ELF-1 (cell line): ENCODE measurements around the gene GPR55.

Experiments
- DNase-seq: peaks from one replicate; pipeline ENCODE4 v3.0.0-alpha.2; 2016; ENCODE audit warnings: low read depth, low spot score

Gene GPR55

DNA sequence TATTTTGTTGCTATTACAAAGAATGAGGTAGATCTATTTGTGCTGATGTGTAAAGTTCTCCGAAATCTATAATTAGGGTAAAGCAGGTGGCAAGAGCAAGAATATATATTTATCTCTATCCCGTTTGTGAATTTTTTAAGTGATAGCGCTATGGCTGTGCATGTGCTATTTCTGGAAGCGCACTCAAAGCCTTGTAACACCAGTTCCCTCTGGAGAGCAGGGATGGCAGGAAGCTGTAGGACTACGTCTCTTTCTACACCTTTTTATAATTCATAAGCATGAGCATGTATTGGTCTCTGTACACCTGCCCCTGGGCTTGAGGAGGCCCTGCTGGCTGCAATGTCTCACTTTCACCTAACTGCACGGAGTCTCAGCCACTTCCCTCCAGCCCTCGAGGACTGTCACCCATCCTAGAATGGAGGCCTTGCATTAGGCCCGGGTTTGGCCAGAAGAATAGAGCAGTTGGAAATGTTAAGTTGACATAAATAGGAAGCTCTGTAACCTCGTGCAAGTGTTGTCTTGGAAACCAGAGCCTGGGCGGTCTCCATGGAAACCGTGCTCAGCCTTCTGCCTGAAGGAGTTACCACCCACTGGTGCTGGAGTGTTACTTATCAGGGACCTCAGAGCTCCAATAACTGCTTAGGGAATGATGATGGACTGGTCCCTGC lies 39.4 kb downstream of the GPR55 start:
- DNase-seq: peak; percentile 67

DNA sequence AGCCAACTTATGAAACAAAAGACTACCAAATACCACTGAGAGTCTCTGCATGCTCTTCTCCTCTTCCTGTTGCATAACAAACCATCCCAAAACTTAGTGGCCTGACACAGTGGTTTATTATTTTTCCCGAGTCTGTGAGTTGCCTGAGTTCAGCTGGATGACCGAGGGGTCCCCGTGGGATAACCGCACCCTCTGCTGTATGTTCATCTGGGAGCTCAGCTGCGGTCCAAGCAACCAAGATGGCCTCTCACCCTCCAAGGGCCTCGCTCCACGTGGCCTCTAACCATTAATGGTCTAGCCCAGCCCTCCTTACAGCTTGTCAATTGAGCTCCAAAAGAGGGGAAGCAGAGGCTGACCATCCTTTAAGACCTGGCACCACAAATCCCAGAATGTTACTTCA lies 43.2 kb downstream of the GPR55 start:
- DNase-seq: no peak

DNA sequence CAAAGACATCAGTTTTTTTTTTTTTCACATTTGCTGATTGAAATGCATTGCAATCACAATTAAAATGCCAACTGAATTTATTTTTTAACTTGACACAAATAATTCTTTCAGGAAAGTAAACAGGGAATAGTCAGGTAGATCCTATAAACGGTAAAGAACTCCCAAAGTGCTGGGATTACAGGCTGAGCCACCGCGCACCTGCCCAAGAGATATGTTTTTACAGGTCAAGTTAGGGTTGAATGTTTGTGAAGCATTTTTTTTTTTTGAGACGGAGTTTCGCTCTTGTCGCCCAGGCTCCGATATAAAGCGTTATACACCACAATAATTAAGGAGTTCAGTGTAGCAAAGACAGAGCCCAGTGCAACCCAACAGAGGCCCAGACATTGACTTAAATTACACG lies 45.2 kb downstream of the GPR55 start:
- no peak for DNase-seq

DNA sequence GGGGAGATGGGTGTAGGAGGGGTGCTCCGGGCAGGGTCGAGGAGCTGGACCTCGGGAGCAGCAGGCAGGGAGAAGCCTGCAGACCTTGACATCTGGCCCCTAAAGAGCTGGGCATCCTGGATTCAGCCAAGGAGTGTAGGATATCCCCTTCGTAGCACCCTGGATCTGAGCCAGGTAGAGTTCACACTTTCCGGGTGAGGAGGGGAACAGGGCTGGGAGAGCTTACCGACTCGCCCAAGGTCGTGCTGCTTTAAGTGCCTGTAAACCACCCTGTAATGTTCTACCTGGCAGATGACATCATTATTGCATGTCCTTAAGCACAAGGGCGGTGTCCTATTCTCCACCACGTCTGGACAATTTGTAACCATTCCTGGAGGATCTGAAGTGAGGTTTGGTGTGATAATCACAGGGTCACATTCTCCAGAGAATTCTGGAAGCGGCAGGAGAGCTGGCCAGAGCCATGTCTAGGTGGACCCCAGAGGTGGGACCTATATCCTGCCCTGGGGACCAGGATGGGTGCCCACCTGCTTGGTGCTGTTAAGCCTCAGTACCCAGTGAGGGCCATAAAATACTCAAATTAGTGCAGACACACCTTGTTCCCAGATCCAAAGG lies 45.7 kb downstream of the GPR55 start:
- DNase-seq: no peak

DNA sequence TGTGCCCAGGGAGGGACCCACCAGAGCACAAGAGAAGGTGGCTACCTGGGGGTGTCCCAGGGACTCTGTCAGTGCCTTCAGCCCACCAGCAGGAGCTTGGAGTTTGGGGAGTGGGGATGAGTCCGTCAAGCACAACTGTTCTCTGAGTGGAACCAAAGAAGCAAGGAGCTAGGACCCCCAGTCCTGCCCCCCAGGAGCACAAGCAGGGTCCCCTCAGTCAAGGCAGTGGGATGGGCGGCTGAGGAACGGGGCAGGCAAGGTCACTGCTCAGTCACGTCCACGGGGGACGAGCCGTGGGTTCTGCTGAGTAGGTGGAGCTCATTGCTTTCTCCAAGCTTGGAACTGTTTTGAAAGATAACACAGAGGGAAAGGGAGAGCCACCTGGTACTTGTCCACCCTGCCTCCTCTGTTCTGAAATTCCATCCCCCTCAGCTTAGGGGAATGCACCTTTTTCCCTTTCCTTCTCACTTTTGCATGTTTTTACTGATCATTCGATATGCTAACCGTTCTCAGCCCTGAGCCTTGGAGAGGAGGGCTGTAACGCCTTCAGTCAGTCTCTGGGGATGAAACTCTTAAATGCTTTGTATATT lies 46.3 kb downstream of the GPR55 start:
- no peak for DNase-seq

DNA sequence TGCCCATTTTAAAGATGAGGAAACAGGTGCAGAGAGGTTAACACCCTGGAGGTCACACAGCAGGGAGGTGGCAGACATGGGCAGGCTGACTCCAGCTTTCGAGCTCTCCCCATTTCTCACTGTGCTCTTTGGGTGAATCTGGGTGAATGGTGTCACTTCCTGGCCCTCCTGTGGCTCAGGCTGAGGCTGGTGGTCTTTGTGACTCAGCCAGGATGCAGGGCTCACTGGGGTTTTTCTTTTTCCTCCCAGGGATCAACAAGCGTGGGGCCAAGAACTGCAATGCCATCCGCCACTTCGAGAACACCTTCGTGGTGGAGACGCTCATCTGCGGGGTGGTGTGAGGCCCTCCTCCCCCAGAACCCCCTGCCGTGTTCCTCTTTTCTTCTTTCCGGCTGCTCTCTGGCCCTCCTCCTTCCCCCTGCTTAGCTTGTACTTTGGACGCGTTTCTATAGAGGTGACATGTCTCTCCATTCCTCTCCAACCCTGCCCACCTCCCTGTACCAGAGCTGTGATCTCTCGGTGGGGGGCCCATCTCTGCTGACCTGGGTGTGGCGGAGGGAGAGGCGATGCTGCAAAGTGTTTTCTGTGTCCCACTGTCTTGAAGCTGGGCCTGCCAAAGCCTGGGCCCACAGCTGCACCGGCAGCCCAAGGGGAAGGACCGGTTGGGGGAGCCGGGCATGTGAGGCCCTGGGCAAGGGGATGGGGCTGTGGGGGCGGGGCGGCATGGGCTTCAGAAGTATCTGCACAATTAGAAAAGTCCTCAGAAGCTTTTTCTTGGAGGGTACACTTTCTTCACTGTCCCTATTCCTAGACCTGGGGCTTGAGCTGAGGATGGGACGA lies 47.1 kb downstream of the GPR55 start:
- no peak for DNase-seq

DNA sequence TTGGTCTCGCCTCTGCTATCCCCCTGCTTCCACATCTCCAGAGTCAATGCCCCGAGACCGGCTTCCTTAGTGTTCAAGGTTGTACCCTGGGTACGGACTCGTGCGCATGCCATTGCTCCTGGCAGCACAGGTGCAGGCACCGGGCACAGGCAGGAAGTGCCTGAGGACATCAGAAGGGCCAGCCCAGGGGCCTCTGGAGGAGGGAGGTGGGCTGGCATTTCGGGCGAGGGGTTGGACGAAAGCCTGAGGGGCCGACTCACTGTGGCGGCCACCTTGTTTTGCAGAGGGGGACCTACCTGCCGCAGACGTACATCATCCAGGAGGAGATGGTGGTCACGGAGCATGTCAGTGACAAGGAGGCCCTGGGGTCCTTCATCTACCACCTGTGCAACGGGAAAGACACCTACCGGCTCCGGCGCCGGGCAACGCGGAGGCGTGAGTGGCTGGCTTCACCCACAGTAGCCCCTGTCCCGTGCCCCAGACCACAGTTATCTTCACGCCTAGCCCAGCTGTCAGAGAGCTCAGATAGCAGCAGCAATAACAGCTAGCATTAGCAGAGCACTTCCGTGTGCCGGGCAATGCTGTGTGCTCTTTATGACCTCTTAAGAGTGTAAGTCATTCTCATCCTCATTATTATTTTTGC lies 47.8 kb downstream of the GPR55 start:
- DNase-seq: no peak

DNA sequence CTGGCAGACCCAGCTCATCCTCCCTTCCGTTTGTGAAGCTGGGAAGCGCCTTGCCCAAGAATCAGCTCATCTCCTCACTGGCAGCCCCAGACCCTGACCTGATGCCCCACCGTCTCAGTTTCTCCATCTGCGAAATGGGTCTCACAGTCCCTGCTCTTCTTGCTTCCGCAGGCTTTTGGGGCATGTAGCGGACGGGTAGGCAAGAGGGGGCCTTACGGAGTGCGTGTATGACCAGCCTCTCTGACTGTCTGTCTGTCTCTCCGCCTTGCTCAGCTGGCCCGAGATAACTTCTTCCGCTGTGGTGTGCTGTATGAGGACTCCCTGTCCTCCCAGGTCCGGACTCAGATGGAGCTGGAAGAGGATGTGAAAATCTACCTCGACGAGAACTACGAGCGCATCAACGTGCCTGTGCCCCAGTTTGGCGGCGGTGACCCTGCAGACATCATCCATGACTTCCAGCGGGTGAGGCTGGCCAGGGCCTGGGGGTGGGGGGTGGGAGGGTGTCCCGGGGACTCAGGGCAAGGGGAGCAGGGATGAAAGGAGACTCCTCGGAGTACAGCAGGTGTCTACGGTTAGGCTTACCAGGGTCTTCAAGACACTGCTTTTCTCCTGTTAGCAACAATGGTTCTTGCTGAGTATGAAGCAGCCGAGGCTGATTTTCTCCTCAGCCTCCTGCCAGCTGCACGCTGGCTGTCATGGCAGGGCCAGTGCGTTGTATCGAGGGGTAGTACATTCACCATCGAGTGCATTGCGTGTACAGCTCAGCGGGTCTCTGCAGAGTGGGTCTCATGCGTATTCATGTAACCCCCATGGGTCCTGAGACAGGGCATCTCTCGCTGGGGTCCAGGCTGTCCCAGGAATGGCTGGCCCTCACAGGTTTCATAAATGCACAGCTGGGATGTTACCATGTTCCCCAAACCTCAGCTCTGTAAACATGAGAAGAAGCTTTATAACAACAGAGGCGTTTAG lies 49.4 kb downstream of the GPR55 start:
- DNase-seq: no peak

DNA sequence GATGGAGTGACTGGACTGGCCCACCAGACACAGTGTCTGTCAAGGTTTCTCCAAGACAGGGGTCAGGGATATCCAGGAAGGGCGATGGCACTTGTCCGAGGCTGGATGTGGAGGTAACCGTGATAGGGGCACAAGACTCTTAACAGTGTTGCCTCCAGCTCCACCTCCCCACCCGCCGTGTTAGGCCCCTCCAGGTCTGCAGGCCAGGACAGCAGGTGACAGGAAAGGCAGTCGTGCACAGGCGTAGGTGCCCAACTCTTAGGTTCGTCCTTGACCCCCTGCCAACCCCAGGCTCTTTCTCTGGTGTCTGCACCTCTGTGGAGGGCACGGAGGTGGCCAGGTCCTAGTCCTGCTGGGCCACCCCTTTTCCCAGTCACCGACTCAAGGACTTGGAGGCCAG lies 50.2 kb downstream of the GPR55 start:
- DNase-seq: no peak

DNA sequence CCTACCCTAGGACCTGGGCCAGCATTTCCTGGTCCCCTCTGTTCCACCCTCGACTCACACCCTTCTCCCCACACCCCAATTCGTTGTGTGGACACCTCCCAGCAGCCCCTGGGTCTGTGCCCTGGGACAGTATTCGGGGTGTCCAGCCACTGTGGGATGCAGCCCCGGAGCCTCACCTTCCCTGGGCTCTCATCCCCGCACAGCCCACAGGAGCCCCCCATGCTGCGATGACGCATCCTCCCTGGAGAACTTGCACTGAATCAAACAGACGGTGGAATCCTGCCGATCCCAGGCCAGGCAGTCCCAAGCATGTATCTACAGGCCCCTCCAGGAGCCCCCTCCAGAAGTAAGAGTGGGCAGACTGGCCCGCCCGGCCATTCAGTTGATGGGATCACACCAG lies 50.6 kb downstream of the GPR55 start:
- DNase-seq: no peak

DNA sequence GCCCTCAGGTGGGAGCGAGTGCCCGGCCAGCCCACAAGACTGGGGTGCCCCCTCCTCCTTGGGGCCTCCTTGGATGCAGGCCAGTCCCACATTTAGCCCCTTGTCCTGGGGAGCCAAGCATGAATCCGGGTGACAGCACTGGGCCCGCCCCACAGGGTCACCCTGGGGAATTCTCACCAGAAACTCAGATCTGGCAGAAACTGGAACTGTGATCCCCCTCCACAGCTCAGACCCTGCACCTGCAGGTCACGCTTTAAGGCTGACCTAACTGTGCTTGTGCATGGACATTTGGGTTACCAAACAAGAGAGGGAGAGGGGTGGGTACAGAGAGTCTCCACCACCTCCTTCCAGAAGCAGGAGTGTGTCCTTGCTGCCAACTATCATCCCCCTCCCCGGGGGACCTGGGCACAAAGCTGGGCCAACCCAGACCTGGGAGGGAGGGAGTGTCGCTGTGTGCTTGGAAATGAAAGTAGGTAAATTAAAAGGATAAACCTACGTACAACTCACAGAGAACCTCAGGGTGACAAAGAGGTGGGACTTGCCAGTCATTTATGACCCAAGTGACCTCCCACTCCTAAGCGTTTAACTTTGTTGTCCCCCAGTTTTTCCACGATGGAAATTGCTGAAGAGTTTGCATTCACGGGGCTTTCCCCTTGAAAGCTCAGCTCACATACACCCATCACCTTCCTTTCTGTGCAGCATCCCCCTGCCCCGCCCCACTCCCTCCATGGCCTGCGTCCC lies 51.2 kb downstream of the GPR55 start:
- no peak for DNase-seq

DNA sequence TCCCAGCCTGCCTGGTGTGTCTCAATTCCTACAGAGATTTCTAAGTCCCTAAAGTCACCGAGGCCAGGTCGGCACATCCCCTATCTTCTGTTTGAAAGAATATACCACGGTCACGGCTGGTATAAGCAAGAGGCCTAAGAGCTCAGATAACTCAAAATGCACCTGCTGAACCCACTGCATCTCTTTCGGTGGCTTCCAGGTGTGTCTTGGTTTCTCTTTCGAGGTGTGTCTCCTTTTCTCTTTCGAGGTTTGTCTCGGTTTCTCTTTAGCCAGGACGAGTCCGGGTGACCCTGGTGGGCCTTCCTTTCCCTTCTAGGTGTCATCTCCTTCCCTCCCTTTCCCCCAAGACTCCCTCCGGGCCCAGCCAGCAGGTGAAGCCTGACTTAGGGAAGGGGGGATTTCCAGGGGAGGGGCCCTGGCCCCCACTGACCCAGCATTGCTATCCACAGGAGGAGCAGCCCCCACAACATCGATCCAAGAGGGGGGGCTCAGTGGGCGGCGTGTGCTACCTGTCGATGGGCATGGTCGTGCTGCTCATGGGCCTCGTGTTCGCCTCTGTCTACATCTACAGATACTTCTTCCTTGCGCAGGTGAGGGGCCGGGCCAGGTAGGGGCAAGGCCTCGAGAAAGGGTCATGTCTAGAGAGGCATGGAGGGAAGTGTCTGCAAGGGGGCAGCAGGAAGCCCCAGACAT lies 51.9 kb downstream of the GPR55 start:
- DNase-seq: no peak

DNA sequence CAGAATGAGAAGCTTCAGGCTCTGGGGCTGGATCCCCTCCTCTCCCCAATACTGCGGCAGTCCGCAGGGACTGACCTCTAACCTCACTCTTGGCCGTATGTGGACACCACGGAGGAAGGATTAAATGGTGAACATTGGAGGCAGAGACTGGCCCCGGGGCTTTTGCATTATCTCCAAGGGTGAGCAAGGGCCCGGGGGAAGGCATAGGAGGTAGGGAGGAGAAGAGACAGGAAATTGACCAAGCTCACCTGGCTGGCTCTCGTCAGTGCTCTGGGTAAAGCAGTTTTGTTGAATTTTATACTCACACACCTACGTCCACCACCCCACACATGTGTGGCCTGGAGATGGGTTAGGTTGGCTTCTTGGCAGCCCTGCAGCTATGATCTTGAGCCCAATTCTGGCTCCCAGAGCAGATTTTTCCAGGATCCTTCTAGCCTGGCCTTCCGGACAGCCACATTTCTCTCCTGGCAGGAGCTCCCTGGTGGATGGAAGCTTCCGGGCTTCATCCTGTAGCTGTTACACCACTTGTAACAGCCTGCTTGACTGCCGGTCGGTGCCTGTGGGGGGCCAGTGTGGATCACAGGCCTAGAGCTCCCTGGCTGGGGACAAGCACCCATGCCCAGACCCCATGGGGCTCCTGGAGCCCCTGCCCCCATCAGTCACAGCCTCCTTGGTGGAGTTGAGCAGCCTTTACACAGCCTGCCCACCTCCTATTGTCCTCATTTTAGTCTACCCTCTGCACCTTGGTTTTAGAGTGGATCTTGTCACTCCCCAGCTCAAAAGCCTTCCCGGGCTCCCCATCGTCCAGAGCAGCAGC lies 52.7 kb downstream of the GPR55 start:
- peak; percentile 53 for DNase-seq

DNA sequence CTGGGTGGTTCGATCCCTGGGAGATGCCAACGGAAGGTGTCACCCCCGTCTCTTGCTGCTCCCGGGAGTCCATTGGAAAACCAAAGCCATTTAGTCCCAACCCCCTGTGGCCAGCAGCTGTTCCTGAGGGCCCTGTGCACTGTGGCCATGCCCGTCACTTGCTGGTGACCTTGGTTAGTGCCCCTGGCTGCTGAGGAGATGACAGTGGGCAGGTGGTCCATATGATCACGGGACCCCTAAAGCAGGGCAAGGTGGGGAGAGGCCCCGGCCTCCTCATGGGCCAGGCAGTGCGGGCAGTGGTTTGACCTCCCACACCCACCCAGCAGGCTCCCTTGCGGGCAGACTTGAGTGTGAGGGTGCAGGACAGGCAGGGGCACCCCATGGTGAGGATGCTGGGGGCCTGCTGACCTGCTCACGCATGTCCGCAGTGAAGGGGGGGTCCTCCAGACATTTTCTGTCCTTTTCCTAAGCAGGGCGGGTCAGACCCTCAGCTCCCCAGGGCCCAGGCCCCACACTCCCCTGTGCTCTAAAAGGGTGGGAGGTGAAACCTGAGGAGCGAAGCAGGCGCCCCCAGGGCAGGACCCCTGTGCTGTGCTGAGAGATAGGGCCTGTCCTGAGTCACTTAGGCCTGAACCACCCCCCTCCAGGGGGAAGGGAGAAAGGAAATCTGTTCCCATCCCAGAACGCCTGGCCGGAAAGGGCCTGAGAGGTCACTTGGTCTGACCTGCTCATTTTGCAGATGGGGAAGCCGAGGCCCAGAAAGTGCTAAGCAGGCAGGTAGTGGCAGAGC lies 53.5 kb downstream of the GPR55 start:
- DNase-seq: peak; percentile 60

DNA sequence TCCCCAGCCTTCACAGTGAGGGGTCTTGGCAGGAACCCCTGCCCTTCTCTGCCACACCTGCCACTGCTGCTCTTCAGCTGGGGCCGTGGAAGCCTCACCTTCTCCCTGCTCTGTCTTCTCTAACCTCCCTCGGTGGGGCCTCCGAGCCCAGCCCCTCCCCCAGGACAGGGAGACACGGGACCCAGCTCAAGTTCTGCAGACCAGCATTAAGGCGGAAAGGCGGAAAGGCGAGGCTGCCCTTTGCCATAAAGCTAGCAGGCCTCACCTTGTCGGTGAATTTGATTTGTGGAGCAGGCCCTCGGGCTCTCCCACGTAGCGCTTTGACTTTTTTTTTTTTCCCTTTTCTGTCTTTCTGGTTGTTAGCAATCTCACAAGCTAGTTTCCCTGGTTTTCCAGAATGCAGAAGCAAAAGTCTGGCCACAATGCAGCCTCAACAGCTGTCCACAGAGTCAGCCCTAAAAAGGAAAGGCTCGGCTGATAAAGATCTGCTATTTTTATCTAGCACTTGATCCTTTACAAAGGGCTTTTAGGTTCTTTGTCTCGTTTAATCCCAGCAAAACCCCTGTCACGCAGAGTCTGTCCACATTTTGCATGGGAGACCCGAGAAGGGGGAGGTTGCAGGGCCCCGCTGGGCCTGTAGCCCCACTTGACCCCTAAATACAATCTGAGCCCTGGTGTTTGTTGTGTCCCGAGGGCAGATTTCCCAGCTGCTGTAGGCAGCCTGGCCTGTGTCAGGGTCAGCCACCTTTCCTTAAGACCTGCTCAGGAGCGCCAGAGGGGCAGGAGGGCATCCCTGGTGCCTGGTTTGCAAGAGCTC lies 54.3 kb downstream of the GPR55 start:
- peak; percentile 87 for DNase-seq

DNA sequence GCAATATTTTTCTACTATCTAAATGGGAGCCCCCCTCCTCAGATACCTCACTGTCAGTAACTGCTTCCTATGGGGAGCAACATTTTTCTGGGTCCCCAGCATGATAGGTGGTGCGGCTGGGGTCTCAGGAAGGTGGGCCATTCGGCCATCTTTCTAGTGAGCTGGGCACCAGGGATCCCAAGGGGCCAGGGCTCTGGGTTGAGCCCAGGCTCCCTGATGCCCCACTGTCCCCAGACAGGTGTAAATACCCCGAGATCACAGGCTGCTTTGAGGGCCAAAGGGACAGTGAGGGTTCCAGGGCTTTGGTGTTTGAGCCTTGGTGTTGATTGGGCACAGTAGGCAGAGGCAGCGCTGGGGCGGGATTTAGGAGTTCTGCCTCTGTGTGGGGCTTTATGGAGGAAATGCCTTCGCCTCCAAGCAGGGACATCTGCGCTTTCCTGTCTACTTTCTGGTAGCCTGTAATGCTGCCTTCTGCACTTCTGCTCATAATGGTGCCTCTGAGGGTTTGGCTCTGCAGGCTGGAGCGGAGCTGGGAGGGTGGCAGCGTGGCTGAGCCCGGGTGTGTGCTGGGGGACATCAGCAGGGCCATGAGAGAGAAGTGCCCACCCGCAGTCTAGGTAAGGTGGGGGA lies 55.0 kb downstream of the GPR55 start:
- no peak for DNase-seq
